HPDE6-E6E7 (cell line): ENCODE results near the gene MYF5.

Experiments used
- DNase-seq: peaks from one replicate; pipeline ENCODE4 v3.0.0; 2011; ENCODE audit warnings: missing footprints; ENCODE audit errors: extremely low spot score

The MYF5 gene

GRCh38 chr12:80766210-80766609 lies 49.5 kb downstream of the MYF5 start:
- DNase-seq = no peak

- DNase-seq = no peak
Measured at GRCh38 chr12:80766897-80767296, 50.2 kb downstream of the MYF5 start.
